ENCODE results near the gene CYP46A1.

The CYP46A1 gene

DNA sequence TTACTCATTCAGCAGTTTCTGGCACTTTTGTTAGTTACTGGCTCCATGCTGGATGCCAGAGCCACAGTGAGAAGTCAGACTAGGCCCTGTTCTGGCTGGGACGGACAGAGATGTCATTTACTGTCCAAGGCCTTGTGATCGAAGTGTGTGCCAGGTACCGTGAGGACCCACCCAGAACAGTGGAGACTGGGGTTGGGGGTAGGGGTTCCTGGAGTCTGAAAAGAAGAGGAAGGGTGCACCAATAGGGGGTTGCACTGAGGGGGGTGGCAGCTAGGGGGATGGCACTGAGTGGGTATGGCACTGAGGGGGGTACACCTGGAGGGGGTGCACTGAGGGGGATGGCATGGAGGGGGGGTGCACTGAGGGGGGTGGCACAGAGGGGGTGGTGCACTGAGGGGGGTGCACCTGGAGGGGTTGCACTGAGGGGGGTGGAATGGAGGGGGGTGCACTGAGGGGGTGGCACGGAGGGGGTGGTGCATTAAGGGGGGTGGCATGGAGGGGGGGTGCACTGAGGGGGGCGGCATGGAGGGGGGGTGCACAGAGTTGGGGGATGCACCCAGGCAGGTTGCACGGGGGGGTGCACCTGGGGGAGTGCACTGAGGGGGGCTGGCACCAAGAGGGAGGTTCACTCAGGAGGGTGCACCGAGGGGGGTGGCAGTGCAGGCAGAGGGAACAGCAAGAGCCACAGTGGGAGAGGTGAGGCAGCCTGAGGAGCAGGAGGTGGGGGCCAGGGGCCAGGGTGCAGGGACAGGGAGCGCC lies 10.6 kb upstream of the CYP46A1 start:
- DNase-seq (ENCODE audit: low spot score), result no peak

DNA sequence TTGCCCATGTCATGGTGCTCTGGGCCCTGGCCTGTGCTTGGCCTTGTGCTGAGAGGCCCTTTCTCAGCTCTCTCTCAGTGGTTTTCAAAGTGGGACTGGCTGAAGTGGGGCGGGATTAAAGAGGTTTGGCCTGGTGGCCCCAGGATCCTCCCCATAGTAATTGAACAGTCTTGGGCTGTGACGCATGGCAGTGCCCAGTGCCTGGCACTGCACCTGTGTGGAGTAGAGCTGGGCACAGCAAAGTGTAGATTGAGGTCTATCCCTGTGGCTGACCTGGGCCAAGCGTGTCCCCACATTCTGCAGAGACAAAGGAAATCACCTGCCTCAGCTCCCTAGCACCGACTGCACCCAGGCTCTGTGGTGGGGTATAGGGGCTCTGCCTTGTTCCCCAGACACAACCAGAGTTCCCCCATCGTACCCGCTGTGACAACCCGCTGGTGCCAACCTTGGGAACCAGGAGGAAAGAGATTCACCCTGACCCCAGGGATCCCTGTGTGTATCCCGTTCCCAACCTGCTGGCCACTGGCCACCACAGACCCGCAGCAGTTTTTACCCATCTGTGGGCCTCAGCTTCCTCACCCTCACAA lies 9.9 kb upstream of the CYP46A1 start:
- DNase-seq (ENCODE audit: low spot score), result no peak

DNA sequence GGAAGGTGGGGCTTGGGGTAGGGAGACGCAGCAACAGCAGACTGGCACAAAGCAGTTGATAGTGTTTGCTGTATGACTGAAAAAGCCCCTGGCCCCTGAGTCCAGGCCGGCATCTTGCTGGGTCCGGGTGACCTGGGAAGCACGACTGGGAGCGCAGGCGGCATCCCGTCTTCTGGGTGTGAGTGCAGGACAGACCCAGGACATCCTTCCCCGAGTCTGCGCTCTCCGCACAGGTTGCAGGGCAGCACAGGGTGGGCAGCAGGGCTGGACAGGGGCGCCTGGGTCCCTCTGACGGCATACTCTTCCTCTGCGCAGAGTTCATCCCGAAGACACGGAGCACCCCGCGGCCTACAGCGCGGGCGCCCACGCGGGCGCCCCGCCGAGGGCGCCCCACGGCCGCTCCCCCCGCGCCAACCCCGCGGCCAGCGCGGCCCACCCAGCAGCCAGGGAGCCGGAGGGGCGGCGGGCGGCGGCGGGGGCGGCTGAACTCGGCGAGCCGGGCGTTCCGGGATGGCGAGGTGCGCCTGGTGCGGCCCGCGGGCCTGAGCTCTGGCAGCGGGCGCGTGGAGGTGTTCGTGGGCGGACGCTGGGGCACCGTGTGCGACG lies 9.2 kb upstream of the CYP46A1 start:
- DNase-seq (ENCODE audit: low spot score), result no peak

DNA sequence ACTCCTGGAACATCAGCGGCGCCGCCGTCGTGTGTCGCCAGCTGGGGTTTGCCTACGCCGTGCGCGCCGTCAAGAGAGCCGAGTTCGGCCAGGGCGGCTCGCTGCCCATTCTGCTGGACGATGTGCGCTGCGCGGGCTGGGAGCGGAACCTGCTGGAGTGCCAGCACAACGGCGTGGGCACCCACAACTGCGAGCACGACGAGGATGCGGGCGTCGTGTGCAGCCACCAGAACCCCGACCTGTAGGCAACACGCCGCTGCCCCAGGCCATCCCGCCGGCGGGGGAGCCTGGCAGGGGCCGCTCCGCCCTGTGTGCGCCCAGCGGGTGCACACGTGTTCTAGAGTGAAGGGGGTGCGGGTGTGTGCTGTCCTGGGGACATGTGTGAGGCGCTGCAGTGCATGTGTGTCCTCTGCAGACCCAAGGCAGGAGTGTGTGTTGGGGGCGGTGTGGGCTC lies 8.7 kb upstream of the CYP46A1 start:
- DNase-seq (ENCODE audit: low spot score), result no peak

DNA sequence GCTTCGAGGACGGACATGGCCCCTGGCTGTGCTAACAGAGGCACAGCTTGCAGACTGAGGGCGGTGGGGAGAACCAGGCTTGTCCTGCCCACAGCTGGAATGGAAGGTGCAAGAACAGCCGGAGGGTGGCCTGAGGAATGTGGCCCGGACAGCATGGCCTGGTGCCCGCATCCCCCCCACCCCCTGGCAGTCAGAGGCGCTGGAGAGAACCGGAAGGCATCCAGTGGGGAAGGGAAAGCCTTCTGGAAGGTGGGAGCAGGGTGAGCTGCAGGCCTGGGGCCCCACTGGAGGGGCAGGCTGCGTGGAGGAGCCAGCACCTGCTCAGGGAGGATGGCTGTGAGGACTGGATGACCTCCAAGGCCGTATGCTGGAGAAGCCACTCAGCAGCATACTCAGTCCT lies 8.1 kb upstream of the CYP46A1 start:
- no peak for DNase-seq (ENCODE audit: low spot score)

DNA sequence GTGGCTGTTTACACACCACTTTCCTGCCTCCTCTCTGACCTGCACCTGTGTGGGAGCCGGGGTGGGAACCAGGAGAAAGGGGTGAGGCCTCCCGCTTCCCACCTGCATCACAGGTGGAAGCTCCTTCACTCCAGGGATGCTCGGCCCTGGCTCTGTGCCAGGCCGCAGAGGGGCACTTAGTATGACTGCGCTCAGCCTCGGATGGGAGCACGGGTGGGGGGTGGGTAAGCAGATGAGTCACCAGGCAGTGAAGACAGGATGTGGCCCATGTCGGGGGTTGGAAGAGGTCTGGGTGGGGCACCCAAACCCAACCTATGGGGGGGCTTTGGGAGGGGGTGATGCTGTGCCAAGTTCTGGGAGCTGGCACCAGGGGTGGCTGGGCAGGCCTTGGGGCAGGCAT lies 7.4 kb upstream of the CYP46A1 start:
- no peak for DNase-seq (ENCODE audit: low spot score)

DNA sequence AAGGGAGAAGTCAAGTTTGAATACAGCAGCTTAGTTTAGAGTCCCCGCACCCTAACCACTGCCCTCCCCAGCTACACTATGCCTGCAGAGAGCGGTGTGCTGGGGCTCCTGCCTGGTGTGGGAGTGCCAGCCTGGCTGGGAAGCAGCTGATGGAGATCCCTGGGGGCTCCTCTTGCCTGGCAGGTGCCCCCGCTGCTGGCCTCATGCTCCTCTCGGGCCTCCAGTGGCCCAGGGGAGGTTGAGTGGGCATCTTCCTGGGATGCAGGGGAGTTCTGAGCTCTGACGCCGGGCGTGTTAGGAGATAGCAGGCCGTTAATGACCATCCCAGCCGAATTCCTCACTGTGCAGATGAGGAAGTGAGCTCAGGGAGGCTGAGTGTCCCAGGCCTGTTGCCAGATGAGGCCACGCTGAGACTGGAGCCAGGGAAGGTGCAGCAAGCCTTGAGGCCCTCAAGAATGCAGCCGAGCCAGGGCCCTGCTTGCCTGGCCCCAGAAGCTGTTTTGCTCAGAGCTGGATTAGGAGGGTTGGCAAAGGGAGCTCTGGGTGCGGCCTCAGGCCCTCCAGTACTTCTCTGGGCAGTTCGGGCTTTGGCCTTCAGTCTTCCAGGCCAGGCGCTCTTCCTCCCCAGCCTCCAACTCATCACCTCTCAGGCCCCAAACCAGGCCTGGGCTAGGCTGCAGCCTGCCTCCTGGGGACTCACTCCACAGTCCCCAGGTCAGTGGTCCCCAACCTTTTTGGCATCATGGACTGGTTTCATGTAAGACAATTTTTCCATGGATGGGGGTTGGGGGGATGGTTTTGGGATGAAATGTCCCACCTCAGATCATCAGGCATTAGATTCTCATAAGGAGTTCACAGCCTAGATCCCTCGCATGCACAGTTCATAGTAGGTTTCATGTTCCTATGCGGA lies 6.6 kb upstream of the CYP46A1 start:
- peak; percentile 53 for DNase-seq (ENCODE audit: low spot score)

DNA sequence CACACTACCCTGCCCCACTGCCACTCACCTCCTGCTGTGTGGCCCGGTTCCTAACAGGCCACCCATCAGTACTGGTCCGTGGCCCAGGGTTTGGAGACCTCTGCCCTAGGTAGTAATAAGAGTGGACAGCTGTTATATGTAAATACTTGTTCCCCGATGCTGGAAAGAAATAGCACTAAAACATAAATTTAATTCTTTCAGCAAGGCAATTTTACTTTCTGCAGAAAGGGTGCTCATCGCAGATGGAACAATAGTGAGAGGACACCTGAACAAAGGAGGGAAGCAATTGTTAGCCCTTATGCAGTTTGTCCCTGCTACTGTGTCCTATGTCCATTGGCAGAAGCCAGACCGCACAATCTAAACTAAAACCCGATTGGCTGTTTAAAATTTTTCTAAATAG lies 5.9 kb upstream of the CYP46A1 start:
- DNase-seq (ENCODE audit: low spot score), result no peak

DNA sequence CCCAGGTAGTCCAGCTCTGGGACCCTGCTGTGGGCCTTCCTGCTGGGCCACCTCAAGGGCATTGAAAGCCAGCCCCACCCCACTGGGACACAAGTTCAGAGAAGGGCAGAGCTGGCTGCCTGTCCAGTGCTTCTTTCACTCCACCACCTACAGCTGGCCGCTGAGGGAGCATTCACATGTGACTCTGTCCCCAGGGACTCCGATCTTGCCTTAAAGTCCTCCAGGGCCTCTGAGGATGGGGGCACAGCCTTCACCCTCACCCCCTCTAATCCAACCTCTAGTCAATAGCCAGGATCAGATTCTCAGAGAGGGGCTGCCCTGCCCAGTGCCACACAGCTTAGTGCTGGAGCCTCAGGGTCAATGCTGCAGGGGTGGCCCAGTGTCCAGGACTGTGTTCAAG lies 5.0 kb upstream of the CYP46A1 start:
- no peak for DNase-seq (ENCODE audit: low spot score)

DNA sequence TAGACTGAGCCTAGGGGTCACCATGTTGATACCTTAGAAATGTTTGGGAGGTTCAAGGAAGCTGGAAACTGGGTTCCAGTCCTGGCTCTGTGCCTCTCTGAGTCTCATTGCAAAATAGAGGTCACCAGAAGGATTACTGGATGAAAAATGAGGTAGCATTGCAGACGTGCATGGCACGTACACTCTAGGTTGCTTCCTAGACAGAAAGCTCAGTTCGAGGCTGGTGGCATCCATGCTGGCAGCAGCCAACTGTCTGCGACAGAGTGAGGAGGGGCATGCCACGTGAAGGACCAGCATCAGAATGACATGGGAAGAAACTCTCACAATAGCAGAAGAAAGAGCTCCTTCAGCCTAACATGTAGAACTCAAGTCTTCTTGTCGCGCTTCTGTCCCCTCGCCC lies 4.6 kb upstream of the CYP46A1 start:
- no peak for DNase-seq (ENCODE audit: low spot score)

DNA sequence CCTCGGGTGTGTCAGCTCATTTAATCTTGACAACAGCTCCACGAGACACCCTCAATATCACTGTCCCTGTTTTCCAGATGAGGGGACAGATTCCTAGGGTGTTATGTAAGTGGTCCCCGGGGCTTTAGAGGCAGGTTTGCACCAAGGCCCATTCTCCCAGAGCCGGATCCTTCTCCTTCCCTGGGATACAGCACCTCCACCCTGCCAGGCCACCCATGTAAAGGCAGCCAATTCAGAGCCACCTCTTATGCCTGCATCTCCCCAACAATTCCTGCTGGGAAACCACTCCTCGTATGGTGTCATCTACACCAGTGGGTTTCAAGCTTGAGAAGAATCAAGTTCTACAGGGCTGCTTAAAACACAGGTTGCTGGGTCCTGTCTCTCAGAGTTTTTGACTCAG lies 4.1 kb upstream of the CYP46A1 start:
- no peak for DNase-seq (ENCODE audit: low spot score)

DNA sequence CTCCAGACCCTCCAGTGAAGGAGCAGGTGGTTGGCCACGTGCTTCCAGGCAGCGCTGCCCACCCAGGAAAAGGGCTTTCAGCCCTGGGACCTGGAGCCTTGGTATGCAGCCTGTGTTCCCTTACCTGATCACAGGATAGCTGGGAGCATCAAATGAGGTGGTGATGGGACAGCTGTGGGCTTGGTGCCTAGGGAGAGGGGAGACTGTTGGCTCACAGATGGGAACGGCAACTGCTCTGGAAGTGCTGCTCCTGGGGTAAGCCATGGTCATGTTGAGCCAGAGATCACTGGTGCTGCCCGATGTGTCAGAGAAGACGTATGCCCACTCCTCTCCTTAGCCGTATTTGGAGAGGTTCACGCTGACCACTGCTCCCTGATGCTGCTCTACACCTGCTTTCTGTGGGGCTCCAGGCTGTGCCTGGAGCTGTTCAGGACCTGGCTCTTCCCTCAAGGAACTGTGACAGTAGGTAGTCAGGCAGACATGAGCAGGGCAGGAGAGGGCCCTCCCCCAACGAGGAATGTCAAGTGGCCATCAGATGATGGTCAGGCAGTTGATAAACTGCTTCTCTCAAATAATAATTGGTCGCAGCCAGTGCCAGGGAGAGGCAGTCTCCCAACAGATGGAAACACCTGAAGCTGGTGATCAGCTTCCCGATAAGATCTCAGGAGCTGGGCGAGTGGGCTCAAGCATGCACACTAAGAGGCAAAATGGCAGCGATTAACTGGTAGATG lies 2.8 kb upstream of the CYP46A1 start:
- no peak for DNase-seq (ENCODE audit: low spot score)

DNA sequence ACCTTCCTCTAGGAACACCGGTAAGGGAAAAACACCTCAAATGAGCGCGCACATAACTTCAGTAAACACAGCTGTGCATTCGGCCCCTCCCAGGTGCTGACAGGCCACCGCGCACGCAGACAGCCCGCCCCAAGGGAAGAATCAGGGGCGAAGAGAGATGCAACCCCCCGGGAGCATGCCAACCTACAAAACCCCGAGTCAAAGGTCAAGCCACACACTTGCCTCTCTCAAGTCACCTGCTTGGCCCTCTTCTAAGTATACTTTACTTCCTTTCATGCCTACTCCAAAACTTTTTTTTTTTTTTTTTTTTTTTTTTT lies 2.3 kb upstream of the CYP46A1 start:
- no peak for DNase-seq (ENCODE audit: low spot score)

DNA sequence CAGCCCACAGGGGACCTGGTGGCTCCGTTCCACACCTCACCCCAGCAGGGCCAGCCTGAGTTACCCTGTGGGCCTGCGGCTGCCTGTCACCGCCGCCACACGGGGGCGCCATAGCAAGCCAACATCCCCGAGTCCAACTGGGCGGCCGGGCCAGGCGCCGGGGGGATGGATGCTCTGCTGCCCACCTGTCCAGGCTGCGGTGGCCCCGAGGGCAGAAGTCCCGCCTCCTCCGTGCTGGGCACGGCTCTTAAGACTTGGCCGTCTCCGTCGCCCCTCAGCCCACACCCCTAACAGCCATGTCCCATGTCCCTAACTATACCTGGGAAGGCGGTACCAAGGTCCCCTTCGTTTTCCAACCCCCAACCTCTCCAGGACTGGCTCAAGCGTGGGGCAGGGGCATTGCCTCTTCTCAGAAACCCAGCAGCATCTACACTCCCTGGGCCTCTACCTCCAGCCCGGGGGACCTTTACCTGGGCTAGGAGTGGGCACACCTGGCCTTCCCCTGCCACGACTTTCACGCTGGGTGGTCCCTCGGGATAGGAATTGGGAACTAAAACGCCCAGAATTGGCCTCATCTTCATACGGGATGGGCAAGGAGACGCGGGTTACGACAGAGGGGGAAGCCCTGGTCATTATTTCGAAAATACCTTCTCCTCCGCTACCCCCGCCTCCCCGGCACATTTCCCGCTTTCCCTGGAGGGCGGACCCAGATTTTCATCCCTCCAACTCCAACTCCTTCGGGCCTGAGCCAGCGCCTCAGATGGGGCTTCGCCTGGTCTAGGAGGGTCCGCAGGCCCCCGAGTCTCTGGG lies 1.1 kb upstream of the CYP46A1 start:
- peak; percentile 80 for DNase-seq (ENCODE audit: low spot score)

DNA sequence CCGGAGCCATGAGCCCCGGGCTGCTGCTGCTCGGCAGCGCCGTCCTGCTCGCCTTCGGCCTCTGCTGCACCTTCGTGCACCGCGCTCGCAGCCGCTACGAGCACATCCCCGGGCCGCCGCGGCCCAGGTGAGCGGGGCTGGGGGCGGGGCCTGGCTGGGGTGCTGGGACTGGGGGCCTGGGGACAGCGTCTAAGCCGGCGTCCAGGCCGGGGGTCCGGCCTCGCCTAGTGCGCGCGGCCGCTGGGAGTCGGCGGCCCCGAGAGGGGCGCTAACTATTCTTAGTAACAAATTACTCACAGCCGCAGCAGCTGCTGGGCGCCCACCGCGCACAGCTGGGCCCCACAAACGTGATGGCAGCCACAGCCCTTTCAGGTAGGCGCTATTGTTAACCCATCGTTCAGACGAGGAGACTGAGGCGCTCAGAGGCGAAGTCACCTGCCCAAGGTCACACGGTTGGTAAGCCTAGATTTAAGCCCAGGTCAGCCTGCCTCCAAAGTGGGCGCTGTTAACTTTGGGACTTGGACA lies 374 bp downstream of the CYP46A1 start:
- DNase-seq (ENCODE audit: low spot score), result no peak

DNA sequence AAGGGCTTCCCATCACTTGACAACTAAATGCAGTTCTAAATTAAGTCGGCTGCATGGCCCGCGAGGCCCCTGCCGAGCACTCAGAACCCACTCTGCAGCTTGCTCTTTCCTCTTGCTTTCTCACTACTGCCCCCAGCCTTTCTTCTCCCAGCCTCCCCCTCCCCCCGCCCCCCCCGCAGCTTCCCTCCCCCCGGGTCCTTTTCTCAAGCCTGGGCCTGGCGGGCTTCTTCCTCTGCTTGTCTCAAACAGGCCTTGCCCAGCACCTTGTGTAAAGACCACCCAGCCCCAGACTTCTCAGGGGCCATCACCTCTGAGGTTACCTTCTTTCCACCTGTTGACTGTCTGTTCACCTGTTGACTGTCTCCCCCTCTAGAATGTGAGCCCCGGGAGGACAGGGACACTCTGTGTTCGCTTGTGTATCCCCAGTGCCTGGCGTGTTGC lies 1.1 kb downstream of the CYP46A1 start:
- no peak for DNase-seq (ENCODE audit: low spot score)

DNA sequence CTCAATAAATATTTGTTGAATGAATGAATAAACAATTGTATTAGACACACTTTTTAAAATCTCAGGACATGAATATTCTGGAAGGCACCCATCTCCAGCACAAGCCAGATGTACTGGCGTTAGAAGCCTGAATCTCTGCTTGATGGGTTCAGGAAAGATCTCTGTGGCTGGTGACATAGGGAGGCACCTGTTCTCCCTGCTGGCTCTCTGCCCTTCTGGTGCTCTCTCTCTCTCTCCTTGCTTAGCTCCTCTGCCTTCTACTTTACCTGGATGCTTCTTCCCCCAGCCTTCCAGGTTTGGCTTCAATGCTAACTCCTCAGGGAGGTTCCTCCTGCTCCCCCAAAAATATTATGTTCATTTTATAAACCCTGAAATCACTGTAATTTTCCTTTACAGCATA lies 1.5 kb downstream of the CYP46A1 start:
- DNase-seq (ENCODE audit: low spot score), result no peak

DNA sequence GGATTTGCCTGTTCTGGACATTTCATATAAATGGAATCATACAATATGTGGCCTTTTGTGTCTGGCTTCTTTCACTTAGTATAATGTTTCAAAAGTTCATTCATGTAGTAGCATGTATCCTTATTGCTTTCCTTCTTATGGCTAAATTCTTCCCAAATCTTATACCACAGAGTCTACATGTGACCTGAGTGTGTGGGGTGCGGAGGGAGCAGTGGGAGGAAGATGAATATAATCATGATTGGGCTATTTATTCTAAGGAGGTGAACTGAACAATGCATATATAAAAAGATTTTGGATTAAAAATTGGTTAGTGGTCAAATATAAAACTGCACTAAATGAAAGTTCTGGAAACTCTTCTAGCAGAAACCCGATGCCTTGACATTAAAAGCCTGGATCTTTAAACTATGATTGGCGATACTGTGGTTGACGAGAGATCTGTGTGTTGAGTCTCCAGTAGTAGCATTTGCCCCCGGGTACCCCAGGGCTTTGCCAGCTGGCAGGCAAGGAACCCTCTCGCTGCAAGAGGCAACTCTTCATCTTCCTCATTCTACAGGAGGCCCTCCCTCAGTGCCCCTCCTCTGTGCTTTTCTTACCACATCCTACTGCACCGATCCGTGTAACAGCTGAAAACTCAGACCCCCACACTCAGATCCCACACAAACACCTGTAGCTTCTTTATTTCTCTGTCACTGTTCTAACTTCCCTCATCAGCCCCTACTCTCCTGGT lies 2.6 kb downstream of the CYP46A1 start:
- no peak for DNase-seq (ENCODE audit: low spot score)

DNA sequence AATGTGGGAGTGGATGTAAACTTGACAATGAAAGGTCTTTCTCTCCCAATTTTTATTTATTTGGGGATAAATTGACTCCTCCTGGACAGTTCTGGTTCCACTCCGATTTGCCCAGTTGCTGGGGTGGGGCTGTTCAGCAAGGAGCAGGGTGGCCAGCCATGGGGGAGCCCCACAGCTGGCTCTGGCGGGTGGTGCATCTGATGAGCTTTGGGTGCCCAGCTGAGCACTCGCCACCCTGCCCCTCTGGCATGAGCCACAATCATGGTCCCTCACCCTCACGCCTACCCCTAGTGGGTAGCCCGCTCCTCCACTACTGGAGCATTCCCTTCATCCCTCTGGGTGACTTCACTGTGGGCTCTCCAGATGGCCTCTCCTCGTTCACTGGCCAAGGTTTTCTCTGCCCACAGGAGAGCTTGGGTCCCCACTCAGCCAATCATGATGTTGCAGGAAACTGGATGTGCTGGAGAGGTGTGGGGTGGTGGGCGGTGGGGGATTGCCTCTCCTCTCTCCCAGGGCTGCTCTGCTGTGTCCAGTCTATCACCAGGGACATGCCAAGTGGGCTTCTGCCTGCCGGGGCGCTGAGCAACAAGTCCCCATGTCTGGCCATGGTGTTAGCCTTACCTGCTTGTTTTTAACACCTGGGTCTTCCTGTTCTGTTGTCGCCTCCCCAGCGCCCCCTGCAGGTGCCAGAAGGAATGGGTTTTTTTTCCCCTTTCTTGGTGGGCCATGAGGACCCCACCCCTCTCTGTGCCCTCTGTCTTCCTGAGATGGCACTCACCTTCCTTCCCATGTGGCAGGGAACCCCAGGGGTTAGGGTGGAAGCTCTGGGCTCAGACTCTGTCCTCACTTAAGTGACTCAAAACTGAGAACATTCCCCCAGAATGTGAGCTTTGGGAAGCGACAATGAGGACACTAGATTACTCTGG lies 3.4 kb downstream of the CYP46A1 start:
- DNase-seq (ENCODE audit: low spot score), result no peak
